NCI-H510A treated with DMSO at 0.1 percent for 48 hours (cell line): ENCODE data around the gene SPATS2L.

Experiments
- DNase-seq: peaks from one replicate; lab custom pipeline; 2025; lab: John Stamatoyannopoulos, UW

SPATS2L gene

GRCh38 chr2:200377355-200378336, 71.2 kb downstream of the SPATS2L start:
- DNase-seq: peak; percentile 12

GRCh38 chr2:200378652-200379290, 72.3 kb downstream of the SPATS2L start:
- no peak for DNase-seq

GRCh38 chr2:200379481-200380090, 73.1 kb downstream of the SPATS2L start:
- peak; percentile 49 for DNase-seq

- DNase-seq: peak; percentile 45
Measured at GRCh38 chr2:200380091-200380561, 73.6 kb downstream of the SPATS2L start.

- peak; percentile 14 for DNase-seq
Measured at GRCh38 chr2:200380833-200381542, 74.5 kb downstream of the SPATS2L start.

- no peak for DNase-seq
Measured at GRCh38 chr2:200382874-200383273, 76.4 kb downstream of the SPATS2L start.

- DNase-seq: peak; percentile 18
Measured at GRCh38 chr2:200383380-200384110, 77.1 kb downstream of the SPATS2L start.

- no peak for DNase-seq
Measured at GRCh38 chr2:200385063-200385635, 78.7 kb downstream of the SPATS2L start.

- no peak for DNase-seq
Measured at GRCh38 chr2:200393191-200393590, 86.7 kb downstream of the SPATS2L start.

GRCh38 chr2:200394045-200394444, 87.6 kb downstream of the SPATS2L start:
- no peak for DNase-seq

- DNase-seq: no peak
Measured at GRCh38 chr2:200396781-200397242, 90.3 kb downstream of the SPATS2L start.

GRCh38 chr2:200397785-200398184, 91.3 kb downstream of the SPATS2L start:
- no peak for DNase-seq

GRCh38 chr2:200399046-200399445, 92.6 kb downstream of the SPATS2L start:
- DNase-seq: no peak

- DNase-seq: no peak
Measured at GRCh38 chr2:200399636-200400035, 93.1 kb downstream of the SPATS2L start.

- no peak for DNase-seq
Measured at GRCh38 chr2:200403814-200404213, 97.3 kb downstream of the SPATS2L start.

GRCh38 chr2:200404615-200405014, 98.1 kb downstream of the SPATS2L start:
- no peak for DNase-seq

GRCh38 chr2:200405599-200406298, 99.3 kb downstream of the SPATS2L start:
- peak; percentile 56 for DNase-seq

GRCh38 chr2:200406379-200406778, 99.9 kb downstream of the SPATS2L start:
- DNase-seq: peak; percentile 13

- DNase-seq: peak; percentile 65
Measured at GRCh38 chr2:200408428-200409316, 102.2 kb downstream of the SPATS2L start.
